NOMO-1 (cell line): ENCODE data around the gene AP1B1.
"Not testable (repeated sequence)": the region's sequence is repeated elsewhere in the genome, so short reads cannot be mapped to it uniquely, and the experiment has no call there.

Experiments
- DNase-seq, 2 experiments: peaks; one replicate each; lab custom pipeline; 2025; ENCODE audit not compliant: unreplicated experiment in 2 of 2; lab: John Stamatoyannopoulos, UW

The AP1B1 gene

GRCh38 chr22:29387921-29388758 is at the start of gene AP1B1:
TSS of gene AP1B1 (minus strand) at chr22:29388570. CDS start at chr22:29367243, 21,327 bp downstream.
- peak; percentile 91 to 96 for DNase-seq

- no peak for DNase-seq
These were observed 47.1 kb upstream of the AP1B1 start for GRCh38 chr22:29435236-29436136.

GRCh38 chr22:29434288-29434687 is 45.9 kb upstream of the AP1B1 start:
- DNase-seq: no peak

- DNase-seq: no peak
These were observed 45.5 kb upstream of the AP1B1 start for GRCh38 chr22:29433856-29434255.

GRCh38 chr22:29431986-29432385 is 43.6 kb upstream of the AP1B1 start:
- DNase-seq: no peak

GRCh38 chr22:29427176-29427760 is 38.9 kb upstream of the AP1B1 start:
- DNase-seq: no peak

- no peak for DNase-seq
These were observed 38.1 kb upstream of the AP1B1 start for GRCh38 chr22:29426476-29426875.

GRCh38 chr22:29418704-29419103 is 30.3 kb upstream of the AP1B1 start:
- not testable (repeated sequence) for DNase-seq

GRCh38 chr22:29414951-29415591 is 26.7 kb upstream of the AP1B1 start:
- peak; percentile 7 to 53 for DNase-seq

- peak; percentile 5 to 7 for DNase-seq
These were observed 24.4 kb upstream of the AP1B1 start for GRCh38 chr22:29412772-29413171.

- peak; percentile 29 to 63 for DNase-seq
These were observed 23.3 kb upstream of the AP1B1 start for GRCh38 chr22:29411569-29412211.

GRCh38 chr22:29408940-29409339 is 20.6 kb upstream of the AP1B1 start:
- DNase-seq: peak; percentile 15 to 57

- not testable (repeated sequence) for DNase-seq
These were observed 13.2 kb upstream of the AP1B1 start for GRCh38 chr22:29401538-29401937.

- no peak for DNase-seq
These were observed 12.2 kb upstream of the AP1B1 start for GRCh38 chr22:29400576-29400975.

GRCh38 chr22:29397791-29398190 is 9.4 kb upstream of the AP1B1 start:
- no peak for DNase-seq

GRCh38 chr22:29396126-29396525 is 7.8 kb upstream of the AP1B1 start:
- DNase-seq: no peak

GRCh38 chr22:29394931-29395581 is 6.7 kb upstream of the AP1B1 start:
- peak; percentile 71 to 78 for DNase-seq

- DNase-seq: peak; percentile 53 to 77
These were observed 4.7 kb upstream of the AP1B1 start for GRCh38 chr22:29393019-29393608.

- no peak for DNase-seq
These were observed 3.2 kb upstream of the AP1B1 start for GRCh38 chr22:29391546-29391945.
